Small intestine (tissue), 16 donors: ENCODE measurements around the gene EQTN. TPM values are rescaled to one million over a fixed set of nuclear protein-coding genes. Genes with fewer than 3 reads are reported as not detected.
A peak's percentile ranks its signal among the peaks of the same experiment; 100 is the strongest.

Experiments used
- DNase-seq, 2 donors: peaks; one replicate each; pipeline versions ENCODE4 v3.0.0 to v3.0.0-alpha.2; 2013
- FAIRE-seq: peaks from 2 replicates; lab custom pipeline; 2012; peaks lifted over from hg19 to GRCh38; lab: Jason Lieb, UNC
- H3K27ac ChIP-seq, 3 donors: one replicate each; pipeline ENCODE4 v1.5.1; 2013; ENCODE audit warnings: low read length in 2 of 3, mild to moderate bottlenecking in 2 of 3, control low read depth in 1 of 3, inconsistent platforms in 1 of 3, low read depth in 1 of 3, moderate library complexity in 1 of 3
- H3K27me3 ChIP-seq, 3 donors: one replicate each; pipeline ENCODE4 v1.6.1; 2013; ENCODE audit warnings: low read length in 3 of 3, inconsistent platforms in 1 of 3; ENCODE audit not compliant: control insufficient read depth in 3 of 3, insufficient read depth in 3 of 3
- H3K36me3 ChIP-seq, 3 donors: one replicate each; pipeline ENCODE4 v1.6.1; 2013; ENCODE audit warnings: low read length in 3 of 3, inconsistent platforms in 1 of 3, low read depth in 1 of 3, mild to moderate bottlenecking in 1 of 3, moderate library complexity in 1 of 3; ENCODE audit not compliant: control insufficient read depth in 3 of 3, insufficient read depth in 2 of 3
- H3K4me1 ChIP-seq, 3 donors: one replicate each; pipeline ENCODE4 v1.6.1; 2013; ENCODE audit warnings: low read length in 2 of 3, inconsistent platforms in 1 of 3, low read depth in 1 of 3, mild to moderate bottlenecking in 1 of 3, moderate library complexity in 1 of 3; ENCODE audit not compliant: control insufficient read depth in 3 of 3, insufficient read depth in 2 of 3
- H3K4me3 ChIP-seq, 3 donors: one replicate each; pipeline ENCODE4 v1.5.1; 2013; ENCODE audit warnings: low read length in 3 of 3, control low read depth in 1 of 3, inconsistent platforms in 1 of 3, low read depth in 1 of 3, mild to moderate bottlenecking in 1 of 3, moderate library complexity in 1 of 3
- H3K9me3 ChIP-seq, 2 donors: one replicate each; pipeline ENCODE4 v1.6.1; 2013; ENCODE audit warnings: low read depth in 1 of 2, low read length in 1 of 2; ENCODE audit not compliant: control insufficient read depth in 2 of 2, insufficient read depth in 1 of 2
- WGBS, 3 donors: extraction: QIAGEN DNeasy Blood & Tissue Kit; methylation state at CpG; one replicate each; pipeline ENCODE4 v1.1.7; 2013; 5-methylcytosine and 5-hydroxymethylcytosine counted together
- long read RNA-seq, 10 donors: transcript quantifications; one replicate each; lab custom pipeline, GENCODE V29; 2026
- polyA plus RNA-seq, 4 donors: library from polyadenylated mRNA; stranded (reverse) in 3 of 4; unstranded in 1 of 4; fragments of 200-250 nt in 3 of 4; fragments of 120-200 nt in 1 of 4; gene quantifications; one replicate each; pipeline versions ENCODE4 v1.2.1 to v1.2.3, GENCODE V29; 2013
- donor health status: healthy with polysubstance abuse.
- donor health status: control.
- donor health status: control.
- donor health status: Bipolar disorder and iron deficiency.
- donor health status: healthy.

The EQTN gene
- under 1 TPM in 2 of 4 donors, not detected in 2; 0.10 to 0.30 TPM for polyA plus RNA-seq
- long read RNA-seq, donor 1: 0 reads
- long read RNA-seq, donor 2: 0 reads
- long read RNA-seq, donor 3: 0 reads
- long read RNA-seq, donor 4: 0 reads
- long read RNA-seq, donor 5: 0 reads
- long read RNA-seq, donor 6: 0 reads
- long read RNA-seq, donor 7: 0 reads
- long read RNA-seq, donor 8: 0 reads
- long read RNA-seq, donor 9: 0 reads
- long read RNA-seq, donor 10: 0 reads

DNA sequence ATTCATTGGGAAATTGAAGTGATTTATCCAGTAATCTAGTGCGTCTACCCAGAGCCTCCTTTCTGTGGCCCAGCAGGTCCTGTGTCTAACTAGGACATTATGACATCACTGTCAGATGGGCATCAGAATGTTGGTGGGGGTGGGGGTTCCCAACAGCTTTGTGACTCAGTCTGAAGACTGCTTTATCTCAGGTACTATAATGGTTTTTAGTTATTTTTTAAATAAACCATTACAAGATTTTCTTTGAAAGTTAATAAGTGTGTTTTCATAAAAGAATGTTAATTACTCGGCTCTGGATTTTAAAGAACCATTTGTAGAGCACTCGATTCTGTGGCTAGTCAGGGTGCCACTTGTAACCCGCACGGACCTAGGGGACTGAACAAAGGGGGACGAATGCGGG is at the start of gene EQTN:
Gene EQTN, minus strand, starts transcription at position 101 of the 400 bp plus-strand sequence. Its CDS starts 95 bp downstream, at position 6.
- Histone ChIP-seq H3K27ac (no peak within 1 kb of the TSS), H3K27me3 (no peaks in the 10 kb centered on the region), H3K4me1 (no peaks in the 10 kb centered on the region), H3K9me3 (no peaks in the 10 kb centered on the region), H3K36me3 (no peaks in the 10 kb centered on the region), H3K4me3 (no peak within 1 kb of the TSS)
- WGBS, 3 donors: 77 to 82% (median 78%) methylated on average over 7 of the region's 7 CpGs
- FAIRE-seq (no peak), DNase-seq (no peak)

DNA sequence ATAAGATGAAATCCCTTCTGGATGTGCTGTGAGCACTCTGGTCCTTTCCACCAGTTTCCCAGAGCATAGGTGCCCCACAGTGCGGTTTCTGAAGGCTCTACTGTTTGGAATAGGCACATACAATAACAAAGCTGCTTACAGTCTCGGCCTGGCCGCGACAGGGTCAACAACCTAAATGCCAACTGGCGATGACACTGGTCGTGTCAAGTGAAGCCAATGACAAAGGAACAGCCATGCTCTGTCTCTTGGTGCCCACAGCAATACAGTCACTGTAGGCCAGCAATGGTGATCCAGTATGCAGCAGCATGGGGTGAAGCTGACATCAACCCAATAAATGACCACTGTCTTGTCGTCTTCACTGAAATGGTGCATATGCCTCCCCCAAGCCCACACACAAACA is 47.8 kb upstream of the EQTN start:
- H3K27ac ChIP-seq: no peak overlapping the region
- WGBS, 3 donors: 94 to 96% (median 95%) methylated on average over 7 of the region's 7 CpGs
- peaks cover 0 to 12% (median 6%) of the 10 kb centered on the region in 3 donors for H3K36me3 ChIP-seq
- H3K4me1 ChIP-seq: peaks cover 0 to 2% (median 0%) of the 10 kb centered on the region in 3 donors
- no peaks in the 10 kb centered on the region for H3K27me3 ChIP-seq
- no peak overlapping the region for H3K4me3 ChIP-seq
- DNase-seq: no peak
- FAIRE-seq: no peak
- peaks cover 0 to 7% of the 10 kb centered on the region in 2 donors for H3K9me3 ChIP-seq

DNA sequence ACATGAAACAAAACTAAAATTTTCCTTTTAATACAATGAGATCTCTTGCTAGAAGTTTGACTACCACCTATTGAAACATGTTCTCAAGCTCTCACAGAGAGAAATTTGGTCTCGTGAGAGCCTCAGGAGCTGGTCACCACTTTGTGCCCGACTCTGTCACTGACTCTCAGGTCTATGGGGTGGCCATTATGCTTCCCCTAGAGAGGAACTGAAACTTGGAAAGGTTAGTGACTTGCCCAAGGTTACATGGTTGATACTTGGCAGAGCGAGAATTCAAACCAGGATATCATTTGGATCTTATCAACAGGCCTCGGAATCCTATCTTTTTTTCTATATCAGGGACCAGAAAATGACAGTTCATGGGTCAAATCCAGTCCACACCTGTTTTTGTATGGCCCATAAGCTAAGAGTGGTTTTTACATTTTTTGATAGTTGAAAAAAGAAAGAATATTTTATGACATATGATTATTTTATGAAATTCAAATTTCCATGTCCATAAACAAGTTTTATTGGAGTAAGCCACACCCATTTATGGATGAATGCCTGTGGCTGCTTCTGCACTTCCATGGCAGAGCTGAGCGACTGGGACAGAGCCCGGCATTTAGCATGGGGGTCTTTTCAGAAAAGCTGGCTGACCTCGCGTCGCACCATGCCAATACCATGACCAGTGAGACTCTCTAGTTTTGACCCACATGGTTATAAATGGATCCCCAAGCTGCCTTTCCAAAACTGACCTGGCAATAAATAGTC is 44.8 kb upstream of the EQTN start:
- H3K27ac ChIP-seq: peak overlapping the region in 1 of 3 donors; percentile 37
- peaks cover 0 to 23% (median 19%) of the 10 kb centered on the region in 3 donors for H3K4me1 ChIP-seq
- FAIRE-seq (no peak), DNase-seq (no peak)
- no peaks in the 10 kb centered on the region for H3K27me3 ChIP-seq
- 73 to 79% (median 79%) methylated on average over 9 of the region's 9 CpGs for WGBS, 3 donors
- peaks cover 0 to 34% (median 0%) of the 10 kb centered on the region in 3 donors for H3K36me3 ChIP-seq
- peaks cover 0 to 7% of the 10 kb centered on the region in 2 donors for H3K9me3 ChIP-seq
- no peak overlapping the region for H3K4me3 ChIP-seq

DNA sequence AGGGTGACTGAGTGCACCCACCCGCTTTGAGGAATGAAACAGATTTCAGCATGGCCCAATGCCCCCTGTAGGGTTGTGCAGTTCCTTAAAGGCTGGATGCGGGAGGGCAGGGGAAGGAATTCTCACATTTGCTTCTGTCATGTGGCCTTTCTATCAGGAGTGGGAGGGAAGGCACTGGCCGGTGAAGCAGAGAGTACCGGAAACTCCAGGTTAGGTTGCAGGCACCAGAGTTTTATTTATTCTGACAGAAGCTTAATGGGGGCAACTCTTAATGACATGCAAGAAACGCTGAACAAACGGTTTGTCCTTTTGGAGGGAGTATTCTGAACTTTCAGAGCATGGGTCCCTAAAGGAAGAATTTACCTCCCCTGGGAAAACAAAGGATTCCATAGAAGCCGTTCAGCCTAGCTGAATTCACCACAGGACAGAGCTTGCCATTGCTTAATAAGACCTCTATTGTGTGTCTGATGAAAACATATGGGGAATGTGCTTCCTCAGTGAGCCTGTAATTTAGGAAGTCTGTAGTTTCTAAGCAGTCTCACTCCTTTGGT is 44.1 kb upstream of the EQTN start:
- 73 to 90% (median 88%) methylated on average over 7 of the region's 7 CpGs for WGBS, 3 donors

DNA sequence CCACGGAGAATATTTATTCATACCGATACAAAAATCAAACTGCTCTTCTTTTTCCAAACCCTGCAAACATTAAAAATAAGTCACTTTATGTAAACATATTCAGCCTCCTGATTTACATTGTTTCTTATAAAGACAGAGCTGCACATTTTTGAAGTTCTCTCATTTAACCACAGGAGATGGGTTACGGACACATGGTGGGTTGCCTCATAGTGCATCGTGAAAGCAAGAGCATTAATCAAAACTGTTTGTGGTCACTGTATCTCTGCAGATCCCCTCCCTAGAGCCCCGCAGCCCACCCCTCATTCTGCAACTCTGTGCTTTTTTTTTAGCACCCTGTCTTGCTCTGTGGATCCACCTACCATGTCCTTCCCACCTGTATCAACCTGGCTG is 43.3 kb upstream of the EQTN start:
- Histone ChIP-seq H3K27ac (no peak overlapping the region), H3K4me3 (no peak overlapping the region), H3K27me3 (no peaks in the 10 kb centered on the region), H3K36me3 (peaks cover 0 to 37% (median 0%) of the 10 kb centered on the region in 3 donors), H3K4me1 (peaks cover 0 to 23% (median 19%) of the 10 kb centered on the region in 3 donors), H3K9me3 (peaks cover 0 to 4% of the 10 kb centered on the region in 2 donors)
- DNase-seq (no peak), FAIRE-seq (no peak)
- 65 to 83% (median 79%) methylated on average over 5 of the region's 5 CpGs for WGBS, 3 donors

More for the DNA sequence above, 44.1 kb upstream of the EQTN start:
- peaks cover 0 to 23% (median 19%) of the 10 kb centered on the region in 3 donors for H3K4me1 ChIP-seq
- H3K27me3 ChIP-seq: no peaks in the 10 kb centered on the region
- H3K36me3 ChIP-seq: peaks cover 0 to 37% (median 0%) of the 10 kb centered on the region in 3 donors
- peaks cover 0 to 6% of the 10 kb centered on the region in 2 donors for H3K9me3 ChIP-seq
- DNase-seq (no peak), FAIRE-seq (no peak)
- peak overlapping the region in 1 of 3 donors; percentile 2 for H3K27ac ChIP-seq
- no peak overlapping the region for H3K4me3 ChIP-seq

DNA sequence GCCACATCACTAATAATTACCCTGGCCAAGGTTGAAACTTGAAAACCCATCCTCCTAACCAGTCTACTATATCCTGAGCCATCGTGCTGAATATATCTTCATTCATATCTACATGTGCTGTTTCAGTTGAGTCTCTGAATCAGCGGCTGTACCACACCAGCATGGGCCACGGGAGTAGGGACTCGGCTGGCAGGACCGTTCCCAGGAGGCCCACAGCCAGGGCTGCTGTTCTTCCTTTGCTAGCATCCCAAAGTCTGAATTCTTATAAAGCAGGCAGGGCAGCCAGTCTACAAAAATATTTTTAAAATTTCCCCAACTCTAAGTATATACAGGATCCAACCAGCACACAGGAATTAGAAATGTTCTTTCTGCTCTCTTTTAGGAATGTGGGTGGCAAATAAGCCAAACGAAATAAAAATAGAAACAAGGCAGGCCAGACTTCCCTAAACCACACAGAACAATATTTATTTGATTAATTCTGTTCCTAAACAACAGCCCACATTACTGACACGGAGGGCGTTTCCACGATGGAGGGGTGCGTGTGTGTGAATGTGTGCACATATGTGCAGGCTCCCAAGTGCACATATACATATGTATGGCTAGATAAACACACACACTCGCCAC is 42.8 kb upstream of the EQTN start:
- WGBS, 3 donors: 66 to 74% (median 72%) methylated on average over 11 of the region's 11 CpGs
- Histone ChIP-seq H3K4me3 (no peak overlapping the region), H3K27me3 (no peaks in the 10 kb centered on the region), H3K4me1 (peaks cover 0 to 23% (median 19%) of the 10 kb centered on the region in 3 donors), H3K27ac (peak overlapping the region in 2 of 3 donors; percentile 39 to 55), H3K9me3 (peaks cover 0 to 4% of the 10 kb centered on the region in 2 donors), H3K36me3 (peaks cover 0 to 39% (median 0%) of the 10 kb centered on the region in 3 donors)
- no peak for DNase-seq
- FAIRE-seq: no peak

DNA sequence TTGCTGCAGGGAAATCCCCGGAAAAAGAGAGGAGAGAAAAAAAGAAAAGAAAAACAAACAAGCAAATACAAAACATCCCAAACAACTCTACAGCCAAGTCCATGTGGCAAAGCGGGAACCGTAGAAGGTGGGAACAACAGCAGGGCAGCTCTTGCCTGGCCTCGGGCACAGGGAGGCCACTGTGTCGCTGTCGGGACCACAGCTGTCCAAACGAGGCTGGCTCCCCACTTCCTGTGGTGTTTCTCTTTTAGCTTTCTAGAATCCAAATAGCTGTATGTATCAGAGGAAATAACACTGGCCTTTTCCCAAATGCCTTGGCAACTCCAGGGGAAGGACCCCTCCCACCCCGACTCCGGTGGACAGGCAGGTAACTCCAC is 41.6 kb upstream of the EQTN start:
- H3K4me3 ChIP-seq: no peak overlapping the region
- H3K9me3 ChIP-seq: peaks cover 0 to 4% of the 10 kb centered on the region in 2 donors
- H3K36me3 ChIP-seq: peaks cover 0 to 38% (median 0%) of the 10 kb centered on the region in 3 donors
- DNase-seq (no peak), FAIRE-seq (no peak)
- H3K27ac ChIP-seq: peak overlapping the region in 2 of 3 donors; percentile 15 to 56
- peaks cover 0 to 25% (median 19%) of the 10 kb centered on the region in 3 donors for H3K4me1 ChIP-seq
- whole genome bisulfite sequencing, 3 donors: 48 to 72% (median 55%) methylated on average over 9 of the region's 9 CpGs
- no peaks in the 10 kb centered on the region for H3K27me3 ChIP-seq
